M059J (cell line): Measurements from ENCODE around the gene GPAT3. TPM values are rescaled to one million over a fixed set of nuclear protein-coding genes. Genes with fewer than 3 reads are reported as not detected.
"Not testable (repeated sequence)": the region's sequence is repeated elsewhere in the genome, so short reads cannot be mapped to it uniquely, and the experiment has no call there.

Source experiments
- DNase-seq: peaks from one replicate; pipeline ENCODE4 v3.0.0-alpha.2; 2012; ENCODE audit warnings: low read depth
- total RNA-seq: library from RNA; depleted of rRNA; stranded (reverse); fragments of >200 nt; shearing (Covaris generic); gene quantifications from 2 replicates; pipeline ENCODE4 v1.2.3, GENCODE V29; 2014; rRNA removed

GPAT3 gene
- total RNA-seq = 15.4 and 29.8 TPM in 2 replicates

- DNase-seq = peak; percentile 78
Measured at GRCh38 chr4:83535520-83536361, at the start of gene GPAT3. GPAT3 (plus strand) TSS chr4:83536108; CDS start chr4:83536623, 515 bp downstream.

GRCh38 chr4:83486457-83487129 is 49.3 kb upstream of the GPAT3 start:
- DNase-seq = no peak

- no peak for DNase-seq
Measured at GRCh38 chr4:83489711-83490326, 46.1 kb upstream of the GPAT3 start.

GRCh38 chr4:83490876-83491450 is 44.9 kb upstream of the GPAT3 start:
- peak; percentile 13 for DNase-seq

- not testable (repeated sequence) for DNase-seq
Measured at GRCh38 chr4:83496085-83496917, 39.6 kb upstream of the GPAT3 start.

- DNase-seq = no peak
Measured at GRCh38 chr4:83498187-83498586, 37.7 kb upstream of the GPAT3 start.

- not testable (repeated sequence) for DNase-seq
Measured at GRCh38 chr4:83501671-83502070, 34.2 kb upstream of the GPAT3 start.

GRCh38 chr4:83503974-83504373 is 31.9 kb upstream of the GPAT3 start:
- DNase-seq = no peak

- DNase-seq = no peak
Measured at GRCh38 chr4:83504503-83504902, 31.4 kb upstream of the GPAT3 start.

- no peak for DNase-seq
Measured at GRCh38 chr4:83504996-83505395, 30.9 kb upstream of the GPAT3 start.

- DNase-seq = peak; percentile 56
Measured at GRCh38 chr4:83509156-83509585, 26.7 kb upstream of the GPAT3 start.

GRCh38 chr4:83510442-83510841 is 25.5 kb upstream of the GPAT3 start:
- DNase-seq = no peak

- DNase-seq = peak; percentile 95
Measured at GRCh38 chr4:83516042-83516772, 19.7 kb upstream of the GPAT3 start.

- no peak for DNase-seq
Measured at GRCh38 chr4:83522239-83522638, 13.7 kb upstream of the GPAT3 start.

- no peak for DNase-seq
Measured at GRCh38 chr4:83527671-83528070, 8.2 kb upstream of the GPAT3 start.

GRCh38 chr4:83536362-83537272 is 709 bp downstream of the GPAT3 start:
- no peak for DNase-seq

- no peak for DNase-seq
Measured at GRCh38 chr4:83542225-83542624, 6.3 kb downstream of the GPAT3 start.

- no peak for DNase-seq
Measured at GRCh38 chr4:83546786-83547185, 10.9 kb downstream of the GPAT3 start.

GRCh38 chr4:83548151-83548905 is 12.4 kb downstream of the GPAT3 start:
- DNase-seq = peak; percentile 96
